Mucosa of rectum (tissue), 2 donors: ENCODE data around the gene RNLS.
"Not testable (repeated sequence)": the region's sequence is repeated elsewhere in the genome, so short reads cannot be mapped to it uniquely, and the experiment has no call there.

Source experiments
- H3K27ac ChIP-seq, 2 donors: one replicate each; pipeline ENCODE4 v1.7.0; 2013; ENCODE audit warnings: inconsistent platforms in 2 of 2, low read depth in 2 of 2, low read length in 2 of 2
- H3K27me3 ChIP-seq, 2 donors: one replicate each; pipeline ENCODE4 v1.7.0; 2013; ENCODE audit warnings: low read length in 2 of 2; ENCODE audit not compliant: control insufficient read depth in 2 of 2, insufficient read depth in 2 of 2
- H3K36me3 ChIP-seq, 2 donors: one replicate each; pipeline ENCODE4 v1.7.0; 2013; ENCODE audit warnings: low read length in 2 of 2; ENCODE audit not compliant: control insufficient read depth in 2 of 2, insufficient read depth in 2 of 2
- H3K4me1 ChIP-seq, 2 donors: one replicate each; pipeline ENCODE4 v1.7.0; 2013; ENCODE audit warnings: low read length in 2 of 2, mild to moderate bottlenecking in 1 of 2; ENCODE audit not compliant: control insufficient read depth in 2 of 2, insufficient read depth in 2 of 2
- H3K4me3 ChIP-seq, 2 donors: one replicate each; pipeline ENCODE4 v1.7.0; 2013; ENCODE audit warnings: low read length in 2 of 2
- H3K9ac ChIP-seq, 2 donors: one replicate each; pipeline ENCODE4 v1.7.0; 2013; ENCODE audit warnings: low read length in 2 of 2, low read depth in 1 of 2, mild to moderate bottlenecking in 1 of 2
- H3K9me3 ChIP-seq, 2 donors: one replicate each; pipeline ENCODE4 v1.7.0; 2013; ENCODE audit warnings: low read length in 2 of 2; ENCODE audit not compliant: control insufficient read depth in 2 of 2
- donor health status: healthy.
- donor health status: Normal muscosa, but diverticular disease.

The RNLS gene

DNA sequence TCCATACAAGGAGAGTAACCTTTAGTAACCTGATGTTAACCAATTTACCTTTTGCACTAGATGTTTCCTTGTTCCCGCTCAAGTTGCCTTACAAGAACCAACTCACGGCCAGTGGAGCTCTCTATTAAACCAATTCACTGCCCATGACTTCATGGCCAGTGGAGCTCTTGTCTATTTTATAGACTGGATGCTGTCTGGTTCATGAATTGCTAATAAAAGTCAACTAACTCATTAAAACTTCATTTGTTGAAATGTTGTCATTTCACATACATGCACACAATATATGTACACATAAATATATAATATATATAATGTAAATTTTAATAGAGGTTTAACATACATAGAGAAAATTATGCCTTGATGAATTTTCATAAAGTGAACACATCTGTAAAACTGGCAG is 216.3 kb downstream of the RNLS start:
- H3K9me3 ChIP-seq = no peaks in the 10 kb centered on the region
- H3K9ac ChIP-seq = no peak overlapping the region

DNA sequence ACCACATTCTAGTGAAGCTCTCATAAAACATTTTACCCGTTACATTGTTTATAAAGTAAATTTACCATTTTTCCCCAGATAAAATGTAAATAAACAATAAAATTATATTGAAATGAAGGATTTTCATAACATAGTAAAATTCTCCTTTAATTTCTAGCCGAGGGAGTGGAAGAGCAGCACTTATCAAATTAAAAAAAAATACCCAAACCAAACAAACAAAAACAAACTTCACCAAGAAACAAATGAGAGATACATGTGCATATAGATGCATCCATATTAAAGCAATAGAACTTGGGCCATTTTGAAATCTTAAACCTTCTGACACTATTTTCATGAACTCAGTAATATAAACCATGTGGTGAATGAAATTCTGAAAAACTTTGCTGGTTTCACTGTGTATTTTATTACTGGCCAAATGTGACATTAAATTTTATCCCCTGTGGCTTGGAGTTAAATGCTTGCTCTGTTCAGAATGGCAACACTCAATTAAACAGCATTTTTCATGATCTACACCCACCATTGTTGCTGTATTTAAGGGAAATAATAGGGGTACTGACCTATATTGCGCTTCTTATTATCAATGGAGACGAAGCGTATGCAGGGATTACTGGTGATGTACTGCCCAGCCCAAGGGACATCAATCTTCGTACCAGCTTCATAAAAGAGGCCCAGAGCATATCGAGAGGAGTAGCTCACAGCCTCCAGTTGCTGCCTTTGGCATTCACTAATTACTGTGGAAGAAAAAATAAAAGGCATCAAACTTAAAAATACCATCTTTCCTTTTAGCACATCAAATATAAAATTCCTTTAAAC is 220.9 kb downstream of the RNLS start:
- H3K36me3 ChIP-seq = no peaks in the 10 kb centered on the region
- H3K27me3 ChIP-seq = no peaks in the 10 kb centered on the region
- H3K9me3 ChIP-seq = no peaks in the 10 kb centered on the region
- H3K4me1 ChIP-seq = no peaks in the 10 kb centered on the region
- no peak overlapping the region for H3K4me3 ChIP-seq
- no peak overlapping the region for H3K9ac ChIP-seq
- H3K27ac ChIP-seq = no peak overlapping the region

More for the DNA sequence above, 216.3 kb downstream of the RNLS start:
- Histone ChIP-seq H3K27ac (no peak overlapping the region), H3K27me3 (no peaks in the 10 kb centered on the region), H3K4me3 (no peak overlapping the region), H3K36me3 (no peaks in the 10 kb centered on the region), H3K4me1 (peaks cover 4 to 13% of the 10 kb centered on the region in 2 donors)

DNA sequence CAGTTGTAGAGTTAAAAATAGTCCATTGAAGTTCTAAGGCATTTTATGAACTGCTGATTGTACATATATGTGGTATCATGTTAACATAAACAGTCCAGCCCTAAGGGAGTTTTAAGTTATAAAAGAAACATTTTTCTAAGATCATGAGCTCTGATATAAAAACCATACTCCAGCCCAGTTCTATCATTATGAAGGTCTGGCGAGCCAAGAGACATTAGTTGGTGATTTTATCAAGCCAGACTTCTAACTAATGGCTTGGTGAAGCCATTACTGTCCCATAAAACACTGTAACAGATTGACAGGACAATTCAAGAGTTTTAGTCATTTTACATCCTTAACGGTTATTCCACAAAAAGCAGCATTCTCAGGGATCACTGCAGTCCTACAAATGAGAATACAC is 221.6 kb downstream of the RNLS start:
- Histone ChIP-seq H3K9me3 (no peaks in the 10 kb centered on the region), H3K27me3 (no peaks in the 10 kb centered on the region), H3K36me3 (no peaks in the 10 kb centered on the region), H3K9ac (no peak overlapping the region), H3K27ac (no peak overlapping the region), H3K4me1 (no peaks in the 10 kb centered on the region), H3K4me3 (no peak overlapping the region)

DNA sequence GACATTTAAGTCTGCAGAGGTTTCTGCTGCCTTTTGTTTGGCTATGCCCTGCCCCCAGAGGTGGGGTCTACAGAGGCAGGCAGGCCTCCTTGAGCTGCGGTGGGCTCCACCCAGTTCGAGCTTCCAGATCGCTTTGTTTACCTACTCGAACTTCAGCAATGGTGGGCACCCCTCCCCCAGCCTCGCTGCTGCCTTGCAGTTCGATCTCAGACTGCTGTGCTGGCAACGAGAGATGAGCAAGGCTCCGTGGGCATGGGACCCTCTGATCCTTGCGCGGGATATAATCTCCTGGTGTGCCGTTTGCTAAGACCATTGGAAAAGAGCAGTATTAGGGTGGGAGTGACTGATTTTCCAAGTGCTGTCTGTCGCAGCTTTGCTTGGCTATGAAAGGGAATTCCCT is 227.4 kb downstream of the RNLS start:
- H3K27me3 ChIP-seq, H3K36me3 ChIP-seq, H3K27ac ChIP-seq, H3K9ac ChIP-seq, H3K4me3 ChIP-seq, H3K4me1 ChIP-seq, H3K9me3 ChIP-seq: not testable (repeated sequence)

DNA sequence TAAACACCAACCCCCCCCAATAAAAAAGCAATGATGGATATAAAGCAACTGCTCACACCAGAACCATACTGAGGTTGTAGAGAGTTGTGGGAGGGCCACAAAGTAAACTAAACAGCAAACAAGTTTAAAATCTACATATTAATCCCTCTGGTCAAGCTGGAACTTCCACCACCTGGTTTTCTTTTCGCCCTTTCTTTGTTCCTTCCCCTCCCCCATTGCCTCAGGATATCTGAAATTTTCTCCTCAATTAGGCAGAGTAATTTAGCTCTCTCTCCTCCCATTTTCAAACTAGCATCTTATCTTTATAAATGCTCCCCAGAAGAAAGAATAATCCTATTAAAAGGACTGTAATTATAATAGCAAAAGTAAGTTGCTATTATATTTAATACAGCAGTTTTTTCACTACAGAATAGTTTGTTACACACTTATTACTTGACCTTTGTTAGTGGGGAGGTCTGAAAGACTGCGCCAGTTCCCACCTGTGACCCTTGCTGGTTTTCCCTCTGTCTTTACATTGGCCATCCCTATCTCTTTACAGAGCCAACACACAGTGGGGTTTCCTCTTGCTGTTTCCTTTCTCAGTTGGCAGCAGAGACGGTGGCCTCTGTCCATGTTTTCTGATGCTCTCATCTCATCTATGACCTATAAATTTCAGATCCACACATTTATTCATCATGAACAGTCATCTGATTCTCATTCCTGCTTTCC is 235.4 kb downstream of the RNLS start:
- Histone ChIP-seq H3K27ac (no peak overlapping the region), H3K9ac (no peak overlapping the region), H3K36me3 (no peaks in the 10 kb centered on the region), H3K4me1 (peaks cover 0 to 3% of the 10 kb centered on the region in 2 donors), H3K27me3 (no peaks in the 10 kb centered on the region), H3K4me3 (no peak overlapping the region), H3K9me3 (no peaks in the 10 kb centered on the region)

DNA sequence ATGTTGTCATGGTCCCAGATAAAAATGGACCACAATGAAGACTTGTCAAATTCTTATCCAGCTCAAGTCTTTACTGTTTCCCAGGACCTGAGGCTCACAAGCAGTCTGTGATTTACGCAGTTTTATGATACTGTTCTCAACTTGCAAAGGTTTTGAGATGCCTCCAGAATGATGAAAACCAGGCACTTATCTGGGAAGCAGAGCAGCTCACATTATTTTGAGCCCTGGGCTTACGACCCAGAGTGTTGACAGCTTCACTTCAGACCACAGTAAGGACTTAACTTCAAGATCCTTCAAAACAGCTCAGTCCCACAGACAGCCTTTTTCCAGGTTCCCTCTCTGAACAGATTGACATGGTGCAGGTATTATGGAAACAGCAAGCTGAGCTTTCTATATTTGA is 236.1 kb downstream of the RNLS start:
- Histone ChIP-seq H3K27ac (no peak overlapping the region), H3K4me3 (no peak overlapping the region), H3K36me3 (no peaks in the 10 kb centered on the region), H3K4me1 (peaks cover 0 to 3% of the 10 kb centered on the region in 2 donors), H3K9ac (no peak overlapping the region), H3K9me3 (no peaks in the 10 kb centered on the region), H3K27me3 (no peaks in the 10 kb centered on the region)

DNA sequence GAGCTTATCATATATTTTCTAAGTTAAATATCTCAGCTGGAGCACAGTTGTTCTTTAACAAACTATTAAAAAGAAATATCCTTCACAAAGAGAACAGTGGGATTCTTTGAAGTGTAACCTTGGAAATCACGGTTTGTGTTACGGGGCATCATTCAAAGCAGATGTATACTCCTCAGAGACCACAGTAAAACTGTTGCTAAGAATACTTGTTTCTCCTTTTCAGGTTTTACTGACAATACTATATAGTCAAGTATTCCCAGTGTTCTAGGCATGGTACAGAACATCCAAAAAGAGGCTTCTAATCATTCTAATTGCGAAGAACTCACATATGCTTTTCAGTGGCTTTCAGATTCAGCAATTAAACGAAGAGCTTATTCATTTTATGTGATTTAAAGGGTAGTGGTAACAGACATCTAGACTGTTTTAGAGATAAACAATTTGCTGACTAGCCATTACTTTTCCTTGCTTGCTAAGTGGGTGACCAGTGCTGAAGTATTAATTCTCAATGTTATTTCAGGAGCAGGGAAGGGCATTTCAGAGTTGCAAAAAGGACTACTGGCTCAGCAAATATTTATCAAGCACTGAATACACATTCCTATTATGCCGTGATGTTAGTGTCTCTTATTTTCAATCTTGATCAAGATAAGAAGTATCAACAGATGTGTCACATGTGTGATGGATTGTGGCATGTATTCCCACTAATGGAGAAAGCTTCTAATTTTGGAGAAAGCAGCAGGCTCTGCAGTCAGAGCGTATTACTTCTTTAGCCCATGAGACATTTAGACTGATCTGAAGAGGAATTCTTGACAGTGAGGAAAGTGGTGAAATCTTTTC is 236.8 kb downstream of the RNLS start:
- Histone ChIP-seq H3K9ac (no peak overlapping the region), H3K36me3 (no peaks in the 10 kb centered on the region), H3K4me3 (no peak overlapping the region), H3K27ac (no peak overlapping the region), H3K4me1 (peaks cover 0 to 3% of the 10 kb centered on the region in 2 donors), H3K9me3 (no peaks in the 10 kb centered on the region), H3K27me3 (no peaks in the 10 kb centered on the region)

DNA sequence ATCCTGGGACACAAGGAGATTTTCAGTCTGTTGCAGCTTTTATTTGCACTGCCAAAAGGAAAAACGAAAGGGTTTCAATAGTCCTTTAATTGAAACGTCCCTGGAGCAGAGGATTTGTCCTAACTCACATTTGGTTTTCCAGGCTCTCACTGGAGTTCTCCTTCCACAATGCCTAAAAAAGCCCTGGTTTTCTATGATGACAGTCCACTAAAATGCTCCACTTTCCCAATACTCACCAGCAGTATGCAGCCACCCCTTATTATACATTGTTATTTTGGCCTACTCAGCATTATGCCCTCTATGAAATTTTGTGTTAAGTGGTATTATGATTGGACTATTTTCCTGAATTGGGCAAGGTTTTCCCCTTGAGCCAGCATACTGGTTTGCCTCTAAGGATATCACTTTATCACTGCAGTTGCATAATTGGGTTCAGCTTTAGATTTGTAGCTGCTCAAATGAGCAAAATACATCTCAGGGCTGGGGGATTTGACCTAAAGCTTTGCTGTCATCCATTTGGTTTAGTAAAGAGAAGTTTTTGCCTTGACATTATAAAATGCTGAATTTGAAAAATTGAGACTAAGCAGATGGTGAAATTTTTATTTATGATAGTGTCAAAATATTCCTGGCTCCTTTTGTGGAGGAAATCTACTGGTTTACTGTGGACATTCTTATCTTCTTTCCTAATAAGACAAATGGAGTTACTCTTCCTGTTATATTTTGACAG is 239.2 kb downstream of the RNLS start:
- H3K9me3 ChIP-seq = no peaks in the 10 kb centered on the region
- no peak overlapping the region for H3K9ac ChIP-seq
- no peaks in the 10 kb centered on the region for H3K36me3 ChIP-seq
- no peak overlapping the region for H3K27ac ChIP-seq
- peaks cover 0 to 3% of the 10 kb centered on the region in 2 donors for H3K4me1 ChIP-seq
- no peaks in the 10 kb centered on the region for H3K27me3 ChIP-seq
- H3K4me3 ChIP-seq = no peak overlapping the region

DNA sequence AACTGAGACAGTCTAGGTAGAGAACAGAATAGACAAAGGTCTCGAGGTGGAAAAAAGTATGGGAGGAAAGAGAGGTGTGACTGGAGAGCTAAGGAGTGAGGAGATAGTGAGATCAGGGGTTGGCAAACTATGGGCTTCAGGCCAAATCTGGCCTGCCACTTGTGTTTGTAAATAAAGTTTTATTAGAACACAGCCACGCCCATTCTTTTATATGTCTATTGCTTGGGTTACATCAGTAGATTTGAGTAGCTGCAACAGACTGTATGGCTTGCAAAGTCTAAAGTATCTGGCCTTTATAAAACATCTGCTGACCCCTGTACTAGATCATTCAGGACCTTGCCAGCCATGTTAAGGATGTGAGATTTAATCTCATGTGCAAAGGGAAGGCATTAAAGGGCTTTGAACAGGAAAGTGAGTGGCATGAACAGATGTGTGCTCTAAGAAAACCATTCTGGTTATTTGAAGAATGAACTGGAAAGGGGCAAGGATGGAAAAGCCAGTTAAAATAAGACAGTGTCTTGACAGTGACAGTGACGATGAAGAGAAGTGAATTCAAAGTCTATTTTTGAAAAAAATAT is 240.3 kb downstream of the RNLS start:
- H3K9me3 ChIP-seq = no peaks in the 10 kb centered on the region
- H3K36me3 ChIP-seq = no peaks in the 10 kb centered on the region
- H3K4me3 ChIP-seq = no peak overlapping the region
- H3K27me3 ChIP-seq = no peaks in the 10 kb centered on the region
- H3K9ac ChIP-seq = no peak overlapping the region
- no peak overlapping the region for H3K27ac ChIP-seq
- peaks cover 0 to 3% of the 10 kb centered on the region in 2 donors for H3K4me1 ChIP-seq
